Stimulated activated CD8-positive, alpha-beta memory T cell treated with anti-CD3 and anti-CD28 coated beads, Interleukin-4, amount 100 ng/mL, for 48 hours (primary cell): ENCODE data around the gene BICC1.

Experiments used
- DNase-seq: peaks from one replicate; pipeline ENCODE4 v3.0.0-alpha.2; 2020

The BICC1 gene

DNA sequence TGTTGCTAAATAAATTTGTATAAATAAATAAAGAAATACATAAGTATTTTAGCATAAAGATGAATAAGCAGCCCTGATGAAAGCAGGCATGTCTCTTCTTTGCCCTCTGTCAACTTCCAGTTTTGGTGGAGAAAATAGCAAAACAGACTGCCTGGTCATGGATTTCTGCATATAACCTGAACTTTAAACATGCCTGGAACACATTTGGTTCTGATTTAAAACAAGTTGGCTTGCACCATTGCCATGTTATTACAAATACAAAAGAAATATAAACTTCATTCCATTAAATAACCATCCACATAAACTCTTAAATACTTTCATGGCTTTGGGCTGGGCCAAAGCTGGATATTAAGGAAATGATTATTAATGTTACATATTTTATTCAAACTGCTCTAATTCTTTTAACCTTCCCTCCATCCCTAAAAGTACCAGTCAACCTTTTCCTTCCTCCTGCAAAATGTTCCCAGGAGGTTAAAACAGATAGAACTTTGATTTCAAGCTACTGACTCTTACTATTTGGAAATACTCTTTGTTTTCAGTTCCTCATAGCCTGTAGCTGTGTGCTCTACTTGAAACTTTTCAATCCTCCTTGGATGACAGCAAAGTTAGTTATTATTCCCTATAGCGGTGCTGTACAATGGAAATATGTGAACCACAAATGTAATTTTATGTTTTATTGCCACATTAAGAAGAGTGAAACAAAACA lies 96.3 kb downstream of the BICC1 start:
- no peak for DNase-seq

DNA sequence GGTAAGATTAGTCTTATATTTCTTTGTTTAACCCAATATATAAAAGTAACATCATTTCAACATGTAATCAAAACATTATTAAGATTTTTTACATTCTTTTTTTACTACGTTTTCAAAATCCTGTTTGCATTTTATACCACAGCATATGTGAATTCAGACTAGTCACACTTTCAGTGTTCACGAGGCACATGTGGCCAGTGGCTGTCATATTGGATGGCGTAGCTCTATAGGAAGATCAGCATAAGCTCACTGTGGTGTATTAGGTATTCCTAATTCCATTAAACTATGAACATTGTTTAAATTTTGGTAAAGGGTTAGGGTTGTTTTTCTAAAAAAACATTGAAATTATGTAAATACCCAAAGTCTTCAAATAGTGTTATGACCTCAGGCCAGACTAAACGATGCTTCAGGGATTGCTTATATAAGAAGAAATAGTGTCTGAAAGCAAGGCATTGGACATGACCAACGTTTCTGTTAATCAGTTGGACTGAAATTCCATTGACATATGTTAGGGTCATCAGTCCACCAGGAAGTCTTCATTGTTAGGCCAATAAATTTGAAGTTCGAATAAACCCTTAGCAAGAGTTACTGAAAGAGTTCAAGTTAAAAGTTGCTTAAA lies 97.0 kb downstream of the BICC1 start:
- DNase-seq, result no peak

DNA sequence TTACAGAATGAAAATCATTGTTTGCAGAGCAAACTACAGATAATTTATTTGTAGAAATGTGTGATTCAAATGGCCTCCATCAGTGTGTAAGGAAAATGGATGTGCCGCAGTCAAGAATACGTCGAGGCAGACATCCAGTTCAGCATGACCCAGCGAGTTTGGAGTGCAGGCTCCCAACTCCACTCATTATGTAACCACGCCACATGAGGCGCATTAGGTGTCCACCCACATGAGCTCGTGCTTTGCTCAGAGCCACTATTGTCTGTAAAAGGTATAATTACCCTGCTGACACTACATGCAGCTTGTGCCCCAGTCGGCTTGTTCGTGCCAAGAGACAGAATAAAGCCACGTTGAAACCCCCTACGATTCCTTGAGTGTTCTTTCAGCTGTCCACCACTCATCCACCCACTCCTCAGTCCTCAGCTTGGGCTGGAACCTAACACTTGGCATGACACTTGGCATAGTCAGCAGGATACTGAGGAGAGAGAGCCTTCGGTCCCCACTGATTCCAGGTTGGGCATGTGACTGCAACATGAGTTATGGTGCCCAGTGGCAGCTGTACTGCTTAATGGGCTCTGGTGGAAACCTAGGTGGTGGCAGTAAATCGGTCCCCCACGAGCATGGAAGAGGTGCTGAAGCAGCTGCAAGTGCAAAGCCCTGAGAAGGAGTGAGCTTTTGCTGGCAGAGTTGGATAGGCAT lies 102.7 kb downstream of the BICC1 start:
- no peak for DNase-seq

DNA sequence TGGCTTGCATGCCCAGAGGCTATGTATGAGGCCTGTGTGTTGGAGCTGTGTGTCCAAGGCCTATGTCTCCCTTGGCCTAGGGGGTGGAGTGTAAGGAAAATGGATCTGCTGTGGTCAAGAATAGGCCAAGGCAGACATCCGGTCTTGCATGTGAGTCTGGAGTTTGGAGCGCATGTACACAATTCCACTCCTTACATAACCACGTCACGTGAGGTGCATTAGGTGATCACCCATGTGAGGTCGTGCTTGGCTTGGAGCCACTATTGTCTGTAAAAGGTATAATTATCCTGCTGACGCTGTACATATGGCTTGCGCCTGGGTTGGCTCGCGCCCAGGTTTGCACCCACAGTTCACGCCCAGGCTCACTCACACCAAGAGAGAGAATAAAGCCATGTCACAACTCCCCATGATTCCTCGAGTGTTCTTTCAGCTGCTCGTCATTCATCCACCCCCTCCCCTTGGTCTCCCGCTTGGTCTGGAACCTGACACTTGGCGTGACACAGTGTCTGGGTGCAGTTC lies 105.5 kb downstream of the BICC1 start:
- no peak for DNase-seq

- no peak for DNase-seq
Observed at GRCh38 chr10:58621379-58622077, 108.9 kb downstream of the BICC1 start.

DNA sequence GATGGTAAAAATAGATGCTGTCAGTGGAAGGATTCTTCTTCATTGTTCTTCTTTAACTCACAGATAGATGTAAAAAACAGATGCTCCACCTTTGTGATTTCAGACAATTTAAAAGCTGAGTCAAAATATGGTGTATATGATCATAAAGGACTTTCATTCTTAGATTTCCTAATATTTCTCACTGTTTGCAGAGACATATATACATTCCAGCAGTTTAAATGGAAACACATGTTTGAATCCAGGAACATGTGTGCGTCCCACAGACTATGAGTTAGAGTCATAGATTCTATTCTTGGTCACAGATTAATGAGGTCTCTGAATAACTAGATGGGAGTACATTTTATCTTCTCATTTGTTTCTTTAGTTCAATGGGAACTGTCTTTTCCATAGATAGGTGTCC lies 109.6 kb downstream of the BICC1 start:
- DNase-seq, result no peak

DNA sequence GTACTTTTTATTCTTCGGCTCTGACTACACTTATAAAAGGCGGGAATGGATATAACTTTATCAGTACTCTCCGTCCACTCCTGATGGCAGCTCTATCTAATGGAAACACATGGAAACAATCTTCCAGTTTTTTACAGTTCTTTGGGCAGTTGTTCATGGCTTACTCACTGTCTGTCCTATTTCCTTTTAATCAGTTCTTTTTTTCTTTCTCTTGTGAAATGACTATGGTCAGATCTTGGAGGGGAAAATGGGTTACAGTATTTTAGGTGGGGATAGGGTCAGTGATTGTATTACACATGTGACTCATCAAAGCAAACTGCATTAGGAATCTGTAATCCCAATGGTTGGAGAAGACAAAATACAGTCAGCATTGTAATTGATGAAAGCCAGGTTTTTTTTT lies 112.4 kb downstream of the BICC1 start:
- no peak for DNase-seq

- no peak for DNase-seq
Observed at GRCh38 chr10:58627392-58627791, 114.7 kb downstream of the BICC1 start.

GRCh38 chr10:58631715-58632114 lies 119.0 kb downstream of the BICC1 start:
- DNase-seq, result no peak

- no peak for DNase-seq
Observed at GRCh38 chr10:58632216-58632615, 119.5 kb downstream of the BICC1 start.

DNA sequence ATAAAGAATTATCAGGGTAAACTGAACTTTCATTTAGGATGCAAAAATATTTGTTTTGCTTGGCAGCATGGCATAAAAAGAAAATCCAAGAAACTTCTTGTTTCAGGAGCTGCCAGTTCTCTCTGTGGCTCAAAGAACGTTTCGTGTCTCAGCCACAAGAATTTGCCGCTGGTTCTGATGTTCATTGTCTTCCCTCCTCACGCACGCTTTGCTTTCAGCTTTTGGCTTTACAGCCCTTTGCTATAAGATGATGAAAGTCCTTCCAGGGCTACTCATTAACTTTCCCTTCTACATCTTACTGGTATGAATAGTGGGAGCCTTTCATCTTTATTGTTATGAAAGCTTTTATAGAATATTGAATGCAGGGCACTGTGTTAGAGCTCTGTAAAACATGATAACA lies 124.7 kb downstream of the BICC1 start:
- DNase-seq, result no peak

- DNase-seq, result no peak
Observed at GRCh38 chr10:58638388-58638787, 125.7 kb downstream of the BICC1 start.

DNA sequence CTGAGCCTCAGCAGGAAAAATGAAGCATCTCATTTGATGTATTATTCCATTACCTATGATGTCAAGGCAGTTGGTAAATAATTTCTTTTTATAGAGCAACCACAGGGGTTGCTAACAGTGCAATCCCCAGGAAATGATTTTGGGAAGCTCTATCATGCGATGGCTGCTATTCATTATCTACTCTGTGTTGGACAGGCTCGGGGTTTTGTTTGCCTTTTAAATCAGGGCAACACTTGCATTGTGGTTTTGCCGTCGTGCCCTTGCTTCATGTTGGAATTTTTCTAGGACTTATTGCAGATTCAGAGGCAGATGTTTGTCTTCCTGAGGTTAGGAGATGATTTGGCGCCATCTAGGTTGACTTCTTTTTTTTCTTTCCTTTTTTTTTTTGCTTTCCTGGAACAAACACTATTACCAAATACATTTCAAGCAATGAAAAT lies 128.4 kb downstream of the BICC1 start:
- no peak for DNase-seq

DNA sequence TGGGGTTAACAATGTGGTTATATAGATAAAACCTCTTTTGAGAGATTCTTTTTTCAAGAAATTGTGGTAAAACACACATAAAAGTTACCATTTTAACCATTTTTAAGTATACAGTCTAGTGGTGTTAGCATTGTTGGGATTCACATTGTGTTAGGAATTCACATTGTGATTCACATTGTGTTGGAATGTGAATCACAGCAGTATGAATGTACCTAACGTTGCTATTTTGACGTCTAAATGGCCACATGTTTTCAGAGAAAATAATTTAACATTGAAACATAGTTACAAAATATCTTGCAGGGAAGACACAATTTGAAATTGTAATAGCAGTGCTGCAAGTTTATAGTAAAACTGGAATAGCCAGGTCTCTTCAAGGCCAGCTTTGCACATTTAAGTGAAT lies 129.0 kb downstream of the BICC1 start:
- no peak for DNase-seq

DNA sequence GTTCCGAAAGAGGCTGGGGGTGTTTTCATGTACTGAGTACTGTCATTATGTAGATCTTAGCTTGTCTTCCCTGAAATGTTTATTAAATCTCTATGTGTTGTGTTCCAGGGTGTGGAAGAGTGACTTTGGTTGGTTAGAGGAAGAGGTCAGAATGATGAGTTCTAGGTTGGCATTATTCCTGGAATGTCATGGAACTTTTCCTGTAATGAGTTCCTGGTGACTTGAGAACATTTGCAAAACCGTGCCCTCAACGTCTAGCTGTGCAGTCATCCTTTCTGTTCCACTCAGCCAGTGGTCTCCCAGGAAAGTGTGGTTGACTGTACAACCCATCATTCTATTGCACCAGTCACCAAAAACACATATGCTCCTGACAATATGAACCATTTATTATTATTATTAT lies 129.6 kb downstream of the BICC1 start:
- no peak for DNase-seq

GRCh38 chr10:58642916-58643428 lies 130.3 kb downstream of the BICC1 start:
- no peak for DNase-seq

DNA sequence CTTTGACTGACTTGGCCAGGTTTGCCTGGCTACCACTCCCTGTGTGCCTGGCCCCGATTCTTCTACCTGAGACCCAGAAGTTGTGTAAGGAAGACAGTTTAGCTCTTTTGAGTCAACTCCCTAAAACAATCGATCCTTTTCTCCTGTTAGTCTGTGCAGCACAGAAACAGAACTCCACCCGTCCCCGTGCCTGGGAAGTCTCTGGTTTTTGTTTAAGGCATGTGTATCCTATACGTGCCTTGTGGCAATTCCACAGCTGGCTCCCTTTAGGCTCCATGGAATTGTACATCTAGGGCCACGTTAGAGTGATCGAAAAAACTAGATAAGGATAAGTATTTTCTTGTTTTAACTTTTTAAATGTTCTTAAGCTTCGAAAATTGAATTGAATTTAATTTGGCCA lies 131.6 kb downstream of the BICC1 start:
- DNase-seq, result no peak

GRCh38 chr10:58645416-58646146 lies 132.9 kb downstream of the BICC1 start:
- DNase-seq, result no peak

GRCh38 chr10:58647376-58648112 lies 134.9 kb downstream of the BICC1 start:
- no peak for DNase-seq

GRCh38 chr10:58648131-58648530 lies 135.5 kb downstream of the BICC1 start:
- DNase-seq, result no peak

GRCh38 chr10:58651040-58651439 lies 138.4 kb downstream of the BICC1 start:
- DNase-seq, result no peak

- no peak for DNase-seq
Observed at GRCh38 chr10:58651742-58652141, 139.1 kb downstream of the BICC1 start.
